Keratinocyte (primary cell): ENCODE data around the gene CPED1. TPM values are rescaled to one million over a fixed set of nuclear protein-coding genes. Genes with fewer than 3 reads are reported as not detected.
"Not testable (repeated sequence)": the region's sequence is repeated elsewhere in the genome, so short reads cannot be mapped to it uniquely, and the experiment has no call there.

Source experiments
- DNase-seq: peaks from one replicate; pipeline ENCODE4 v3.0.0-alpha.2; 2011; ENCODE audit warnings: low read depth, missing footprints, low spot score
- FAIRE-seq: peaks from 2 replicates; lab custom pipeline; 2011; peaks lifted over from hg19 to GRCh38; lab: Jason Lieb, UNC
- H2AFZ ChIP-seq: 2 replicates; pipeline ENCODE4 v1.6.0; 2012; ENCODE audit warnings: low read length, control low read depth, inconsistent platforms; ENCODE audit not compliant: control insufficient read depth
- H3K27ac ChIP-seq: 2 replicates; pipeline ENCODE4 v1.5.1; 2011; ENCODE audit warnings: low read length; ENCODE audit not compliant: control insufficient read depth, insufficient read depth
- H3K27me3 ChIP-seq: 3 replicates; pipeline ENCODE4 v1.6.0; 2011; ENCODE audit warnings: low read length; ENCODE audit not compliant: control insufficient read depth, insufficient read depth; ENCODE audit errors: extremely low read depth
- H3K36me3 ChIP-seq, 2 experiments: 2 replicates in 1 of 2; 3 replicates in 1 of 2; pipeline ENCODE4 v1.5.1; 2011; ENCODE audit warnings: low read length in 2 of 2, mild to moderate bottlenecking in 1 of 2; ENCODE audit not compliant: control insufficient read depth in 2 of 2, insufficient read depth in 2 of 2; ENCODE audit errors: extremely low read depth in 1 of 2
- H3K4me1 ChIP-seq: 3 replicates; pipeline ENCODE4 v1.5.1; 2011; ENCODE audit warnings: low read length; ENCODE audit not compliant: control insufficient read depth, insufficient read depth; ENCODE audit errors: extremely low read depth
- H3K4me2 ChIP-seq: 3 replicates; pipeline ENCODE4 v1.6.0; 2011; ENCODE audit warnings: low read depth, low read length; ENCODE audit not compliant: control insufficient read depth, insufficient read depth; ENCODE audit errors: extremely low read depth
- H3K4me3 ChIP-seq, 3 experiments: fragments of 200-600 bp in 1 of 3; sonication (generic) in 1 of 3; 2 replicates in 2 of 3; 3 replicates in 1 of 3; pipeline ENCODE4 v1.5.1; 2011 to 2016; ENCODE audit warnings: low read length in 3 of 3, mild to moderate bottlenecking in 3 of 3, control low read depth in 2 of 3, inconsistent platforms in 1 of 3, low read depth in 1 of 3, mixed read lengths in 1 of 3, mixed run types in 1 of 3, moderate library complexity in 1 of 3; ENCODE audit not compliant: control insufficient read depth in 2 of 3, insufficient read depth in 2 of 3; ENCODE audit errors: extremely low read depth in 1 of 3
- H3K79me2 ChIP-seq: 2 replicates; pipeline ENCODE4 v1.6.0; 2012; ENCODE audit warnings: low read length; ENCODE audit not compliant: control insufficient read depth, insufficient read depth
- H3K9ac ChIP-seq: 3 replicates; pipeline ENCODE4 v1.6.0; 2011; ENCODE audit warnings: low read length; ENCODE audit not compliant: control insufficient read depth, insufficient read depth; ENCODE audit errors: extremely low read depth
- H3K9me1 ChIP-seq: 3 replicates; pipeline ENCODE4 v1.6.0; 2011; ENCODE audit warnings: low read length; ENCODE audit not compliant: control insufficient read depth, insufficient read depth; ENCODE audit errors: extremely low read depth
- H3K9me3 ChIP-seq: 2 replicates; pipeline ENCODE4 v1.5.1; 2012; ENCODE audit warnings: low read depth, low read length; ENCODE audit not compliant: control insufficient read depth
- H4K20me1 ChIP-seq: 3 replicates; pipeline ENCODE4 v1.6.0; 2011; ENCODE audit warnings: low read length; ENCODE audit not compliant: control insufficient read depth, insufficient read depth; ENCODE audit errors: extremely low read depth
- EZH2 ChIP-seq: IDR thresholded peaks from one replicate; pipeline ENCODE4 v1.6.1; 2012; ENCODE audit warnings: inconsistent platforms, mild to moderate bottlenecking, low read length, moderate library complexity
- dilution Hi-C: fragments of 300-500 bp; cut with MboI; formaldehyde crosslinking; loops from one replicate; pipeline ENCODE4 v1.7.0; 2020; ENCODE audit warnings: low sequenced_read_pairs; ENCODE audit not compliant: extremely low pct_ligation_motif_present
- polyA plus RNA-seq, 5 experiments: library from polyadenylated mRNA; depleted of rRNA in 3 of 5; stranded (reverse) in 3 of 5; stranded (forward) in 1 of 5; unstranded in 1 of 5; fragments of >200 nt; gene quantifications; 1 replicate in 1 of 5; 2 replicates in 3 of 5; 3 replicates in 1 of 5; pipeline versions ENCODE4 v1.2.1 to v1.2.3, GENCODE V29; 2011 to 2012; ENCODE audit warnings: missing spikeins in 2 of 5, low read depth in 1 of 5, low replicate concordance in 1 of 5
- TF ChIP-seq, protein P1 (sequence below), 3 experiments: IDR thresholded peaks in 1 of 3; conservative IDR thresholded peaks in 1 of 3; optimal IDR thresholded peaks in 1 of 3; 2 replicates in 2 of 3; 3 replicates in 1 of 3; pipeline versions ENCODE3 to v1.5.1; 2011; ENCODE audit warnings: low read length in 3 of 3, mild to moderate bottlenecking in 3 of 3, moderate library complexity in 2 of 3, control low read depth in 1 of 3, inconsistent platforms in 1 of 3; ENCODE audit not compliant: insufficient read depth in 2 of 3; ENCODE audit errors: extremely low read depth in 1 of 3

CPED1 gene
- polyA plus RNA-seq, 1 donor (not counting 4 experiments of a cell fraction or from before 2014, with no cell fraction given): 0.62 TPM

DNA sequence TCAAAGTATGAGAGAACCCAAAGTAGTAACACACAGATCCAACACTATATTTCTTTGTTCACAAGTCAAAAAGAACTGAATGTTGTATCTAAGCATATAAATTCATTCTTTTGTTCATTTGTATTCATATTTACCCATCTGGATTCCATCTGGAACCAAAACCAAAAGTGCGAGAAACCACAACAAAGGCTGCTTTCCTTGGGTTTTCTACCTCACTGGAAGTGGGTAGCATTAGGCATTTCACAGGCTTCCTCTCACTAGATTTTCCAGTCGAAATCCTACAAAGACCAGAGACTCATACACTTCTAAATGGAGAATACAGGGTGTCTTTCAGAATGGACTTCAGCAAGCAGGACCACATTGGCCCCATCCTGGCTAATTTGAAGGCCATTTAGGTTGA is 230.5 kb downstream of the CPED1 start:
- no peaks in the 10 kb centered on the region for H3K4me1 ChIP-seq
- dilution Hi-C loops: no loop called here
- H3K4me3 ChIP-seq: no peak overlapping the region
- FAIRE-seq (no peak), DNase-seq (no peak)
- H2AFZ ChIP-seq: no peak overlapping the region
- TF ChIP-seq, protein P1, sequence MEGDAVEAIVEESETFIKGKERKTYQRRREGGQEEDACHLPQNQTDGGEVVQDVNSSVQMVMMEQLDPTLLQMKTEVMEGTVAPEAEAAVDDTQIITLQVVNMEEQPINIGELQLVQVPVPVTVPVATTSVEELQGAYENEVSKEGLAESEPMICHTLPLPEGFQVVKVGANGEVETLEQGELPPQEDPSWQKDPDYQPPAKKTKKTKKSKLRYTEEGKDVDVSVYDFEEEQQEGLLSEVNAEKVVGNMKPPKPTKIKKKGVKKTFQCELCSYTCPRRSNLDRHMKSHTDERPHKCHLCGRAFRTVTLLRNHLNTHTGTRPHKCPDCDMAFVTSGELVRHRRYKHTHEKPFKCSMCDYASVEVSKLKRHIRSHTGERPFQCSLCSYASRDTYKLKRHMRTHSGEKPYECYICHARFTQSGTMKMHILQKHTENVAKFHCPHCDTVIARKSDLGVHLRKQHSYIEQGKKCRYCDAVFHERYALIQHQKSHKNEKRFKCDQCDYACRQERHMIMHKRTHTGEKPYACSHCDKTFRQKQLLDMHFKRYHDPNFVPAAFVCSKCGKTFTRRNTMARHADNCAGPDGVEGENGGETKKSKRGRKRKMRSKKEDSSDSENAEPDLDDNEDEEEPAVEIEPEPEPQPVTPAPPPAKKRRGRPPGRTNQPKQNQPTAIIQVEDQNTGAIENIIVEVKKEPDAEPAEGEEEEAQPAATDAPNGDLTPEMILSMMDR (optimal IDR thresholded peaks at IDR 0.05 in 1 of 3, IDR thresholded peaks at IDR 0.05 in 1 of 3, conservative IDR thresholded peaks at IDR 0.05 in 1 of 3; ENCODE audit: extremely low read depth in 1 of 3, insufficient read depth in 2 of 3, low read length in 3 of 3): no peak
- H3K9me3 ChIP-seq: no peaks in the 10 kb centered on the region
- H3K9ac ChIP-seq: no peak overlapping the region
- no peak overlapping the region for H3K27ac ChIP-seq
- no peaks in the 10 kb centered on the region for H3K9me1 ChIP-seq
- H3K4me2 ChIP-seq: no peak overlapping the region
- H3K27me3 ChIP-seq: no peaks in the 10 kb centered on the region
- no peaks in the 10 kb centered on the region for H4K20me1 ChIP-seq
- H3K36me3 ChIP-seq: no peaks in the 10 kb centered on the region
- H3K79me2 ChIP-seq: no peaks in the 10 kb centered on the region

DNA sequence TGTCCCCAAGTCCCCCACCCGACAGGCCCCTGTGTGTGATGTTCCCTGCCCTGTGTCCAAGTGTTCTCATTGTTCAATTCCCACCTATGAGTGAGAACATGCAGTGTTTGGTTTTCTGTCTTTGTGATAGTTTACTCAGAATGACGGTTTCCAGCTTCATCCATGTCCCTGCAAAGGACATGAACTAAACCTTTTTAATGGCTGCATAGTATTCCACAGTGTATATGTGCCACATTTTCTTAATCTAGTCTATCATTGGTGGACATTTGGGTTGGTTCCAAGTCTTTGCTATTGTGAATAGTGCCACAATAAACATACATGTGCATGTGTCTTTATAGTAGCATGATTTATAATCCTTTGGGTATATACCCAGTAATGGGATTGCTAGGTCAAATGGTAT is 232.6 kb downstream of the CPED1 start:
- H3K36me3 ChIP-seq, H3K27me3 ChIP-seq, FAIRE-seq, H3K27ac ChIP-seq, H3K9me1 ChIP-seq, DNase-seq, H3K4me2 ChIP-seq, H4K20me1 ChIP-seq, H3K4me1 ChIP-seq, H3K9me3 ChIP-seq, H3K79me2 ChIP-seq, H3K4me3 ChIP-seq, dilution Hi-C loops, H2AFZ ChIP-seq, H3K9ac ChIP-seq: not testable (repeated sequence)

DNA sequence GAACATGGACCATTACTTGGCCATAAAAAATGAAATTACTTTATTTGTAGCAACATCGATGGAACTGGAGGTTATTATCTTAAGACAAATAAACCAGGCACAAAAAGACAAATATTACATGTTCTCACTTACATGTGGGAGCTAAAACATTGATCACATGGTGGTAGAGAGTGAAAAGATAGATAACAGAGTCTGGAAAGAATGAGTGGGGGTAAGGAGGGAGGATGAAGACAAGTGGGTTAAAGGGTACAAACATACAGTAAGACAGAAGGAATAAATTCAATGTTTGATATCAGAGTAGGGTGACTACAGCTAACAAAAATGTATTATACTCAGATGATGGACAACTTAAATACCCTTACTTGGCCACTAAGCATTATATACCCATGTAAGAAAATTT is 240.3 kb downstream of the CPED1 start:
- H3K9ac ChIP-seq: no peak overlapping the region
- H3K4me3 ChIP-seq: no peak overlapping the region
- no peaks in the 10 kb centered on the region for H3K79me2 ChIP-seq
- H3K4me1 ChIP-seq: no peaks in the 10 kb centered on the region
- DNase-seq (no peak), FAIRE-seq (no peak)
- no peaks in the 10 kb centered on the region for H3K9me1 ChIP-seq
- H2AFZ ChIP-seq: no peak overlapping the region
- no peaks in the 10 kb centered on the region for H4K20me1 ChIP-seq
- H3K9me3 ChIP-seq: no peaks in the 10 kb centered on the region
- TF ChIP-seq, protein P1 (optimal IDR thresholded peaks at IDR 0.05 in 1 of 3, IDR thresholded peaks at IDR 0.05 in 1 of 3, conservative IDR thresholded peaks at IDR 0.05 in 1 of 3; ENCODE audit: extremely low read depth in 1 of 3, insufficient read depth in 2 of 3, low read length in 3 of 3): no peak
- no peak for TF ChIP-seq EZH2
- H3K27me3 ChIP-seq: no peaks in the 10 kb centered on the region
- no peaks in the 10 kb centered on the region for H3K36me3 ChIP-seq
- dilution Hi-C loops: no loop called here
- no peak overlapping the region for H3K27ac ChIP-seq
- H3K4me2 ChIP-seq: no peak overlapping the region
